Epithelial cell of esophagus (primary cell): ENCODE results near the gene CRCP.

Experiments
- DNase-seq: peaks from one replicate; pipeline ENCODE4 v3.0.0; 2010; ENCODE audit warnings: low read depth
- H3K4me3 ChIP-seq: 2 replicates; pipeline ENCODE4 v1.5.1; 2011; ENCODE audit warnings: mild to moderate bottlenecking, low read length, control low read depth
- CTCF ChIP-seq: IDR thresholded peaks from 2 replicates; pipeline ENCODE4 v1.5.1; 2011; ENCODE audit warnings: low read depth, mild to moderate bottlenecking, low read length, control low read depth, inconsistent platforms; ENCODE audit not compliant: insufficient read depth; ENCODE audit errors: missing control alignments

CRCP gene

GRCh38 chr7:66138994-66139752, 24.5 kb downstream of the CRCP start:
- no peak overlapping the region for H3K4me3 ChIP-seq
- no peak for TF ChIP-seq CTCF
- DNase-seq, result no peak

- H3K4me3 ChIP-seq, result no peak overlapping the region
- DNase-seq, result peak; percentile 87
- peak; percentile 82 for TF ChIP-seq CTCF
Measured at GRCh38 chr7:66140924-66141323, 26.3 kb downstream of the CRCP start.

- TF ChIP-seq CTCF, result no peak
- no peak for DNase-seq
- no peak overlapping the region for H3K4me3 ChIP-seq
Measured at GRCh38 chr7:66142334-66142733, 27.7 kb downstream of the CRCP start.

GRCh38 chr7:66142996-66143395, 28.3 kb downstream of the CRCP start:
- DNase-seq, result peak; percentile 92
- peak; percentile 39 for TF ChIP-seq CTCF
- H3K4me3 ChIP-seq, result no peak overlapping the region

- no peak for TF ChIP-seq CTCF
- no peak overlapping the region for H3K4me3 ChIP-seq
- no peak for DNase-seq
Measured at GRCh38 chr7:66143876-66144332, 29.3 kb downstream of the CRCP start.

- DNase-seq, result no peak
- TF ChIP-seq CTCF, result no peak
- no peak overlapping the region for H3K4me3 ChIP-seq
Measured at GRCh38 chr7:66145400-66146104, 30.9 kb downstream of the CRCP start.
